Central memory CD4-positive, alpha-beta T cell (primary cell): Measurements from ENCODE around the gene LRRK1.

Experiments
- DNase-seq: peaks from one replicate; pipeline ENCODE4 v3.0.0; 2022
- total RNA-seq, 3 experiments: gene quantifications; one replicate each; lab custom pipeline; 2026; lab: John Stamatoyannopoulos, UW

Gene LRRK1
- total RNA-seq: 0.54 to 2.0 (median 0.58) reads per million in 3 experiments

DNA sequence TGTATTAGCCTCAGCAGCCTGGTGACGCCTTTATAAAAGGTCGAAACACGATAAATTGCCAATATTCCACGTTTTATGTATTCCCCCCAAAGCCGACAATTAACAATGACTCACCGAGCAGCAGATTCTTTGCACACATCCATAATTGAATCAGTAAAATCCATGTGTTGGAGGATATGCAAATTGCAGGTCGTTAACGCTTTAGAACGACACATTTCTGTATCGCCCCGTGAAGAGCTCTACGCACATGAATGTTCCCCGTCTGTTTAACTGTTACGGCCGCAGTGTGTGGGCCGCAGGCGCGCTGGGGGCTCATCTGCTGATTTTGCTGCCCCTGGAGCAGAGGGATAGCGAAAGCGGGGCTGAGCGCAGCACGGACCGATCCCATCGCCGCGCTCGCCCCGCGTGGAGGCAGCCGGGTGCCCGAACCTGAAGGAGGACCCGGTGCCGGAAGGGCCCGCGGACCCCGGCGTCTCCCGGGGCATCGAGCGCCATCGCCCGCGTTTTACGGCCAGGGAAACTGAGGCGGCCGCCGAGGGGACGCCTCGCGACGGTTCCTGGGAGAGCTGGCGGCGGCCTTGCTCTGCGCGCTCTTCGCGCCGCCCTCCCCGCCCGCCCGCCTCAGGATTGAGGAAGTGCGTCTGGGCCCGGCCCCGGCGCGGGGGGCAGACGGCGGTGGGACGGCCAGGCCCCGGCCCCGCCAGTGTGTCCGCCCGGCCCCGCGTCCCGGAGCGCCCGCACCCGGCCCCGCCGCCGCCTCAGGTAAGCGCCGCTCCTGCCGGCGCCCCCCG lies at the start of gene LRRK1:
TSS of gene LRRK1 (plus strand) at position 668 of the 791 bp plus-strand sequence. CDS start 5,276 bp downstream, outside the sequence.
- DNase-seq: no peak

DNA sequence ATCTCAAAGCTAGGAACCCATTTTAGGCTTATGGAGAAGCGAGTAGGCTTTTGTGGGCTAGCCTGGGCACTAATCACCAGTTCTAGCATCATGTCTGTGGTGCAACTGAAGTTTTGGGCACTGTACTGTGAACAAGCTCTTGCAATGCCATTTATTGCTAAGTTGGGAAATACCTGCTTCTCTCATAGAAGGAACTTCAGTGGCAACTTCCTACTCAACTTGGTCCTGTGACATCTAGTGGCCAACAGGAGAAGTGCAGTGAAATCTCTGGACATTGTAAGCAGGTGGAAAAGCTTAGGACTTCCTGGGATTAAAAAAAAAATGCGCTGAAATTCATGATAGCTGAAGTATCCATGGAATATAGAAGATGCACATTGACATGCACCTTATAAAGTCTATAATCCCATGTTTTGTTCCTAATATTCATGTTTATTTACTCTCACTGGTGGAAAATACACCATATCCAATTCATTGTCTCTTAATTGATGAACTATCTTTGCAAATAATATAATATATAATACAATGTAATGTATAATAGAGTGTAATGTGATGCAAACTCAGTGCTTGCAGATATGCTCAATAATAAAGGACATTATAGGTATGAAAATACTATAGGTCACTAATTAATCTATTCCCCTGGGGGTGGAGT lies 46.0 kb upstream of the LRRK1 start:
- DNase-seq: peak; percentile 37

GRCh38 chr15:100875495-100875894 lies 43.7 kb upstream of the LRRK1 start:
- no peak for DNase-seq

DNA sequence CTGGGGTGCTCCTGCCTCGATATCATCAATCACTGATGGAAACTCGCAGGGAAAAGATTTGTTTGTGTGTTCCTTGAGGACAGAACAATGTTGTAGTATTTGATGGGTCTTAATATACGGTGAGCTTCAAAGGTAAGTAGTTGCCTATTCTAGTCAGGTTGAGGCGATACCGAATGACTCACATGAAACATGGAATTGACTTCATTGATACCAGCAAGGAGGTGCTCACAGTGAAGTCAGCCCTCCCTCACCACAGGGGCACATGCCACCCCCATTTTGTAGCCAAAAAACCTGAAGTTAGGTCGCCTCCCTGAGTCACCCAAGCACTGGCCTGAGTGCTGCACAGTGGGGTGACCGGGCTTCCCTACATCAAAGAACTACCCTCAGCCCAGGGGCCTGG lies 43.2 kb upstream of the LRRK1 start:
- DNase-seq: no peak

- no peak for DNase-seq
Observed at GRCh38 chr15:100877551-100877950, 41.6 kb upstream of the LRRK1 start.

DNA sequence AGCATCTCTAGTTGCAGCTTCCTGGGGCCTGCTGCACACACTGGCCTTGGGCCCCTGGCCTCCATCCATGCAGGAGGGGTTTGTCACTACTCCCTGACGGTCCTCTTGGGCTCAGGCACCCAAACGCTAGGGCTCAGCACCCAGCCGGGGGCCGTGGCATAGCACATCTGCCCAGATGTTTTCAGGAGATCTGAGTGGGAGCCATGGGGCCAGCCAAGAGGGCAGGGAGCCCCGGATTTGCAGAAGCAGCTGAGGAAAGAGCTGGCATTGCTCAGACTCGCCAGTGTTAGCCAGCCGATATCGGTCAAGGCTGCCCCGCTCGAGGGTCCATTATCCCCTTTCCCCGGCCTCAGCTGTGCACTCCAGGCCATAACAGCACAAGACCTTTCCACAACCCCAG lies 41.0 kb upstream of the LRRK1 start:
- no peak for DNase-seq

DNA sequence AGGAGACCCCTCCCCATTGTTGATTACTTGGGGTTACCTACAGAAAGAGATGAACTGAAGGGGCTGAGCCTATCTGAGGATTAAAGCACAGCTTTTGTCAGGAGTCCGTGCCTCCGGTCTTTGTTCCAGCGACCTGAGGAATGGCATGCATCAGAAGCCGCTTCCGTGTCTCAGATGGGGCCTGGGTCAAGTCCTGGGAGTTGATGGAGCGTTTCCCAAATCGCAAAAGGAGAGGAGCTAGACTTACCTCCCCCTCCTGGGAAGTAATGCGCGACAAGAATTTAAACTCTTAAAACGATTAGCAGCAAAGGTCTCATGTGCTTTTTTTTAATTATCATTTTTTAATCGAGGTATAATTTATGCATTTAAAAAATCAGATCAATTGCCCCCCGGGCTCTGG lies 40.5 kb upstream of the LRRK1 start:
- DNase-seq: no peak

GRCh38 chr15:100879061-100879463 lies 40.1 kb upstream of the LRRK1 start:
- no peak for DNase-seq

DNA sequence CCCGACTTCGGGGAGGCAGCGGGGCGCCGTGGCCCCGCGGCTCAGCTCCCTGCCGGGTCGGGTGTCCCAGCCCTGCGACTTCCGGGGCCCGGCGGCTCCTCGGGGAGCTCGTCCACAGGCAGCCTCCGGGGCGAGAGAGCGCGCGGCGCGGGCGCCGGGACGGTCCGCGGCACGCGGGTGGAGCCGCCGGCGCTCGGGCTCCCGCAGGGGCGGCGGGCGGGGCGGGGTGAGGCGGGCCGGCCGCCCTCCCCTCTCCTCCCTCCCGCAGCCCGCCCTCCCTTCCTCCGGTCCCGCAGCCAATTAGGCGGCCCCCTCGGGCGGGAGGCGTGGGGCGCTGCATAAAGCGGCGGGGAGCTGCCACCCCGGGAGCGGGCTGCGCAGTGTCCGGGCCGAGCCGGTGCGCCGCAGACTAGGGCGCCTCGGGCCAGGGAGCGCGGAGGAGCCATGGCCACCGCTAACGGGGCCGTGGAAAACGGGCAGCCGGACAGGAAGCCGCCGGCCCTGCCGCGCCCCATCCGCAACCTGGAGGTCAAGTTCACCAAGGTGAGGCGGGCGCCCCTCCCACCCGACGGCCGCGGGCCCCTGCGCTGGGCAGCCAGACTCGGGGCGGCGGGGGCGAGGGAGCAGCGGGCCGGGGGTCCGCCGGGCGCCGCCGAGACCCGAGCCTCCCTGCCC lies 39.6 kb upstream of the LRRK1 start, which contains the start of gene ALDH1A3:
TSS of gene ALDH1A3 (plus strand) at position 368 of the 675 bp plus-strand sequence. CDS start at position 445, 77 bp downstream.
- no peak for DNase-seq

DNA sequence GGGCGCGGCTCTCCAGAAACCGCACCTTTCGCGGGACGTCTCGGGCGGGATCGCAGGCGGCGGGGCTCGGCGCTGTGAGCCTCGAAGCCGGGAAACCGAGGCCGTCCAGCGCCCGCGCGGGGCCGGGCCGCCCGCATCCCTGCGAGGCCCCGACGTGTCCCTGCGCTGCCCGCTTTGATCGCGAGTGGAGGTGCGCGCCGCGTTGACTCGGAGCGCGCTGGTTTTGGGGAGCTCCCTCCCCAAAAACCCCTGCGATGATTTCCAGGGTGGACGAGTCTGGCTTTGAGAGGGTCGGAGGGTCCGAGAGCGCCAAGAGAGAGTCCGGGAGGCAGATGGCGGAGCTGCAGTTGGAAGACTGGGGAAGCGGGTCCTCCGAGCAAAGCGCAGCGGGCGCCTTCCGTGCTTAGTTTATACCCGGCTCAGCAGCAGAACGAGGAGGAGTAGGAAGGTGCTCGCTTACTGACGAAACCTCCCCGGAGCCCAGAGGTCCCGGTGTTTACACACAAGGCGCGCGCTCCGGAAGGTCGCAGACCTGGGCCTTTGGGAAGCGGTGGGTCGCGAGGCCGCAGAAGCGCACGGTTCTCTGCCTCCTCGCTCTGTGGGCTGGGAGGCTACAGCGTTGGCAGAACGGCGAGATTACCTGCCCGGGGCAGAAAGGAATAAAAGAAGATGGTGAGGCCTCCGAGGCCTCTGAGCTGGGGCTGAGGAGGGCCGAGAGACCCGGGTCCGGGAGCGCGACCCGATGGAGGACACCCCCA lies 38.8 kb upstream of the LRRK1 start:
- no peak for DNase-seq

DNA sequence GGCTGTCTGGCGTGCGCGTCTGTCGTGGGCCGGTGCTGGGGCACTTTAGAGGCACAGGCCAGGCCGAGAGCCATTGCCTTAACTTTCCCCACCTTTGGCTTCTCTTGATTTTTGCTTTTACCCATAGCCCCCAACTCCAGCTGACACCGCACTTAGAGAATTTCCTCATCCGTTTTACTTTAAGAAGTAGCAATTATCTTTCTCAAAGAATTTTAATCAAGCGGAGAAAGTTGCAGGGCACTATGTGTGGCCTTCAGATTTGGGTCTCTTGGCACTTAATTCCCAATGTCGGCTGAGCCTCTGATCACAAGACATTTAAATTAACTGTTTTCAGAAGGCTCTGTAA lies 38.3 kb upstream of the LRRK1 start:
- no peak for DNase-seq

- no peak for DNase-seq
Observed at GRCh38 chr15:100881573-100882336, 37.4 kb upstream of the LRRK1 start.

DNA sequence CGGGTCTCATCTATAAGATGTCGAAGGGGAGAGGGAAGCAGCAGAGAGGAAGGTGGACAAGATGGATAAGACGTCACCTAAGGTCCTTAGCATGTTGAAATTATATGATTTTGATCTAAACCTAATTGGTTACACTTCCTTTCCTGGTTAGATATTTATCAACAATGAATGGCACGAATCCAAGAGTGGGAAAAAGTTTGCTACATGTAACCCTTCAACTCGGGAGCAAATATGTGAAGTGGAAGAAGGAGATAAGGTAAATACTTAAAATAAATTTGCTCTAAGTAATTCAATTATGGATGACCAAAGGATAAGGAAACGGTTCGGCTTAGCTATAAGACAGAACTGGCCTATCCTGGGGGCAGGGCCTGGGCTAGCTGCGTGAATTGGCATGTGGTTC lies 34.0 kb upstream of the LRRK1 start:
- no peak for DNase-seq

- DNase-seq: no peak
Observed at GRCh38 chr15:100885811-100886210, 33.3 kb upstream of the LRRK1 start.

DNA sequence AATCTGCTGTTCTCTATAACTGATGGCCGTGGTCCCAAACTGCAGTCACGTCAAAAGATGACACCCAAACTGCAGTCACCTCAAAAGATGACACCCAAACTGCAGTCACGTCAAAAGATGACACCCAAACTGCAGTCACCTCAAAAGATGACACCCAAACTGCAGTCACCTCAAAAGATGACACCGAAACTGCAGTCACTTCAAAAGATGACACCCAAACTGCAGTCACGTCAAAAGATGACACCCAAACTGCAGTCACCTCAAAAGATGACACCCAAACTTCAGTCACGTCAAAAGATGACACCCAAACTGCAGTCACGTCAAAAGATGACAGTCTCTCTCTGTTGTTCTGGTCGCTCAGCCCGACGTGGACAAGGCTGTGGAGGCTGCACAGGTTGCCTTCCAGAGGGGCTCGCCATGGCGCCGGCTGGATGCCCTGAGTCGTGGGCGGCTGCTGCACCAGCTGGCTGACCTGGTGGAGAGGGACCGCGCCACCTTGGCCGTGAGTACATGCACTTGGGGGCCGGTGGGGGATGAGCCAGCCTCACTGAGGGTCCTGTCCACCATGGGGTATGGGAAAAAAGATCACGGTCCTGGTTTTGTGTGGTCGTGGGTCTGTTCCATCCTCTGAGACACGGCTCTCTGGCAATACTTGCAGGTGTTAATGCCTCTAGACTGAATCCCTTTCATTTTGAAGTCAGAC lies 31.8 kb upstream of the LRRK1 start:
- no peak for DNase-seq

- no peak for DNase-seq
Observed at GRCh38 chr15:100889385-100890050, 29.6 kb upstream of the LRRK1 start.

DNA sequence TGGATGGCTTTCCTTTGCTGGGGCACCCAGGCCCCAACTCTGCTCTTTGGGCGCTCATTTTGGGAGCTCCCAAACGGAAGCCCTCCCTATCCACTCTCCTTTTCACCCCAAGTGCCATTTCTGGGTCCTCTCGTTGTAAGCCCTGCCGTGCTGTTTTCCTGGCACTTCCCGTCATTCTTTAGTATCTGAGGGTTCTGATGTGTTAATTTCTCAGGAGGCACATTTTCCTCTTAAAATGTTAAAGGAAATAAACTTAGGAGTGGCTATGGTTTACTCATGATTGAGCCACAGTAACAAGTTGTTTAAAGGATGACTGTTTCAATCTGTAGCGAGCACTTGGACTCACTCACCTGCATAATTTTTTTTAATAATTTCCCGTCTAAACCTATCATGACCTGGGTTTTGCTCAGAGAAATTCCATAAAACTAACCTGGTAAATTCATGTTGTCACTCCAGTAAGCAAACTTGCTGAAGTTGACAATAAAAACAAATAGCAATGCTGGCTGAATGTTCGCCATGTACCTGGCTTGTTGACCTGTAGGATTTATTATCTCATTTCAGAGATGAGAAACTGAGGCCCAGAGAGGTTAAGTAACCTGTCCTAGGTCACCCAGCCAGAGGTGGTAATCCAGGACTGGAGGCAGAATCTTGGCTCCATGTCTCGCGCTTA lies 29.0 kb upstream of the LRRK1 start:
- DNase-seq: no peak

GRCh38 chr15:100890850-100891249 lies 28.3 kb upstream of the LRRK1 start:
- DNase-seq: no peak

GRCh38 chr15:100891307-100892012 lies 27.7 kb upstream of the LRRK1 start:
- DNase-seq: no peak

DNA sequence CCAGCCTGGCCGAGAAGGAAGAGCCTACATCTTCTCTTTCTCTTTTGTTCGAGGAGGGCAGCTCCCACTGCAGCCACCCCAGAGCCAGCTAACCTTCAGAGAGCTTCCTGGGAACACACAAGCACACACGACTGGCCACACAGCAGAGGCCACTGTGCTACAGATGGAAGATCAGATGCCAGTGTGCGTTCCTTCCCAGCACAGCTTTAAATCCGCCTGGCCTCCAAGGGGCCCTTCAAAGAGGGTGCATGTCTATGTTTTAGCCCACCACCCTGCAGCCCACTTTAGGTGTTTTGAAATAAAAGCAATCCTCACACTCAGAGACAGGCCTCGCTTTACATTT lies 27.2 kb upstream of the LRRK1 start:
- DNase-seq: no peak
